GM23338 (cell line): ENCODE measurements around the gene GNS. TPM values are rescaled to one million over a fixed set of nuclear protein-coding genes. Genes with fewer than 3 reads are reported as not detected.

ENCODE experiments used
- ATAC-seq: fragments of 200-7000 bp; cut with Tn5 transposase; 3 replicates; pipeline ENCODE4 v1.9.1; 2020
- DNase-seq: peaks from one replicate; pipeline ENCODE4 v3.0.0-alpha.2; 2015; ENCODE audit warnings: low spot score
- H2AFZ ChIP-seq: fragments of 200-600 bp; sonication (generic); 2 replicates; pipeline ENCODE4 v1.8.0; 2016; ENCODE audit warnings: antibody characterized with exemption, mild to moderate bottlenecking, moderate library complexity
- H3F3A ChIP-seq: fragments of 200-600 bp; sonication (generic); replicated peaks from 2 replicates; pipeline ENCODE4 v1.8.0; 2017; ENCODE audit warnings: antibody characterized with exemption, mixed run types, low read depth
- H3K27ac ChIP-seq: fragments of 200-600 bp; sonication (generic); 2 replicates; pipeline ENCODE4 v1.6.1; 2016; ENCODE audit warnings: low read depth
- H3K27me3 ChIP-seq: fragments of 200-600 bp; sonication (generic); 2 replicates; pipeline ENCODE4 v1.8.0; 2016; ENCODE audit warnings: mild to moderate bottlenecking, mixed run types, moderate library complexity; ENCODE audit not compliant: insufficient read depth
- H3K36me3 ChIP-seq: fragments of 200-600 bp; sonication (generic); 2 replicates; pipeline ENCODE4 v1.8.0; 2016; ENCODE audit warnings: mild to moderate bottlenecking; ENCODE audit not compliant: insufficient read depth
- H3K4me1 ChIP-seq: fragments of 200-600 bp; sonication (generic); 2 replicates; pipeline ENCODE4 v1.8.0; 2016; ENCODE audit warnings: mild to moderate bottlenecking, moderate library complexity; ENCODE audit not compliant: insufficient read depth
- H3K4me2 ChIP-seq: fragments of 200-600 bp; sonication (generic); 2 replicates; pipeline ENCODE4 v1.7.1; 2017; ENCODE audit warnings: mixed run types
- H3K4me3 ChIP-seq: fragments of 200-600 bp; sonication (generic); 2 replicates; pipeline ENCODE4 v1.6.1; 2016; ENCODE audit warnings: mixed run types
- H3K79me2 ChIP-seq: fragments of 200-600 bp; sonication (generic); replicated peaks from 2 replicates; pipeline ENCODE4 v1.8.0; 2017; ENCODE audit warnings: mild to moderate bottlenecking; ENCODE audit not compliant: insufficient read depth
- H3K9me2 ChIP-seq: fragments of 200-600 bp; sonication (generic); 2 replicates; pipeline ENCODE4 v1.8.0; 2017; ENCODE audit not compliant: insufficient read depth
- H4K20me1 ChIP-seq: fragments of 200-600 bp; sonication (generic); replicated peaks from 2 replicates; pipeline ENCODE4 v1.8.0; 2017; ENCODE audit warnings: mild to moderate bottlenecking; ENCODE audit not compliant: insufficient read depth
- H3K27ac Mint-ChIP-seq: 2 replicates; pipeline ENCODE4 v1.8.0; 2020; ENCODE audit warnings: inconsistent platforms, mild to moderate bottlenecking, moderate library complexity, mixed read lengths
- H3K27me3 Mint-ChIP-seq: 3 replicates; pipeline ENCODE4 v1.8.0; 2022; ENCODE audit warnings: low read depth, mild to moderate bottlenecking, moderate library complexity, mixed read lengths, inconsistent platforms; ENCODE audit not compliant: insufficient read depth, poor library complexity
- H3K36me3 Mint-ChIP-seq: 3 replicates; pipeline ENCODE4 v1.8.0; 2021; ENCODE audit warnings: low read depth, mild to moderate bottlenecking, inconsistent platforms, moderate library complexity, mixed read lengths
- H3K4me1 Mint-ChIP-seq: 3 replicates; pipeline ENCODE4 v1.8.0; 2020; ENCODE audit warnings: mild to moderate bottlenecking, inconsistent platforms, mixed read lengths
- H3K4me3 Mint-ChIP-seq: 3 replicates; pipeline ENCODE4 v1.8.0; 2021; ENCODE audit warnings: moderate library complexity, mild to moderate bottlenecking, inconsistent platforms, mixed read lengths
- H3K9me3 Mint-ChIP-seq: 3 replicates; pipeline ENCODE4 v1.8.0; 2020; ENCODE audit warnings: moderate library complexity, mild to moderate bottlenecking, inconsistent platforms, mixed read lengths
- EZH2 ChIP-seq: fragments of 200-600 bp; sonication (generic); IDR thresholded peaks from one replicate; pipeline ENCODE4 v1.8.0; 2017; ENCODE audit warnings: antibody characterized with exemption, mild to moderate bottlenecking, low read depth; ENCODE audit not compliant: unreplicated experiment
- NANOG ChIP-seq: IDR thresholded peaks from 2 replicates; pipeline ENCODE4 v1.6.1; 2016; ENCODE audit warnings: antibody characterized with exemption, borderline replicate concordance
- POLR2AphosphoS5 ChIP-seq: IDR thresholded peaks from 2 replicates; pipeline ENCODE4 v1.6.1; 2016; ENCODE audit warnings: antibody characterized with exemption, low read depth
- STAT1 ChIP-seq: IDR thresholded peaks from one replicate; pipeline ENCODE4 v1.6.1; 2016; ENCODE audit warnings: antibody characterized with exemption; ENCODE audit not compliant: unreplicated experiment
- ZNF114 ChIP-seq: fragments of 250-450 bp; sonication (Bioruptor Pico); IDR thresholded peaks from 2 replicates; pipeline ENCODE4 v1.5.0; 2020; ENCODE audit warnings: mild to moderate bottlenecking, moderate library complexity
- polyA plus RNA-seq: library from polyadenylated mRNA; unstranded; fragments of >200 nt; fragmentation: Nextera tagmentation; extraction: Ambion mirVana; gene quantifications from 2 replicates; pipeline ENCODE4 v1.2.1, GENCODE V29; 2016
- total RNA-seq: library from RNA; depleted of rRNA; stranded (reverse); fragments of >200 nt; shearing (Covaris generic); gene quantifications from 2 replicates; pipeline ENCODE4 v1.2.3, GENCODE V29; 2014
- TF ChIP-seq, protein P1 (sequence below): fragments of 250-450 bp; sonication (Bioruptor Pico); IDR thresholded peaks from 2 replicates; pipeline ENCODE4 v1.5.0; 2020; ENCODE audit warnings: mild to moderate bottlenecking, moderate library complexity
- TF ChIP-seq, protein P2 (sequence below), 2 experiments: fragments of 200-600 bp in 1 of 2; sonication (generic) in 1 of 2; conservative IDR thresholded peaks; 2 replicates each; pipeline versions ENCODE4 v1.5.1 to v1.6.1; 2016 to 2017; ENCODE audit warnings: antibody characterized with exemption in 2 of 2, low read depth in 2 of 2, mild to moderate bottlenecking in 2 of 2, moderate library complexity in 1 of 2
- TF ChIP-seq, protein P3 (sequence below): IDR thresholded peaks from one replicate; pipeline ENCODE4 v1.6.1; 2018; ENCODE audit warnings: antibody characterized with exemption; ENCODE audit not compliant: unreplicated experiment

The GNS gene
- total and polyA plus RNA-seq, 2 experiments from 2014 or later = 12.3 to 34.9 TPM

- TF ChIP-seq, protein P1, sequence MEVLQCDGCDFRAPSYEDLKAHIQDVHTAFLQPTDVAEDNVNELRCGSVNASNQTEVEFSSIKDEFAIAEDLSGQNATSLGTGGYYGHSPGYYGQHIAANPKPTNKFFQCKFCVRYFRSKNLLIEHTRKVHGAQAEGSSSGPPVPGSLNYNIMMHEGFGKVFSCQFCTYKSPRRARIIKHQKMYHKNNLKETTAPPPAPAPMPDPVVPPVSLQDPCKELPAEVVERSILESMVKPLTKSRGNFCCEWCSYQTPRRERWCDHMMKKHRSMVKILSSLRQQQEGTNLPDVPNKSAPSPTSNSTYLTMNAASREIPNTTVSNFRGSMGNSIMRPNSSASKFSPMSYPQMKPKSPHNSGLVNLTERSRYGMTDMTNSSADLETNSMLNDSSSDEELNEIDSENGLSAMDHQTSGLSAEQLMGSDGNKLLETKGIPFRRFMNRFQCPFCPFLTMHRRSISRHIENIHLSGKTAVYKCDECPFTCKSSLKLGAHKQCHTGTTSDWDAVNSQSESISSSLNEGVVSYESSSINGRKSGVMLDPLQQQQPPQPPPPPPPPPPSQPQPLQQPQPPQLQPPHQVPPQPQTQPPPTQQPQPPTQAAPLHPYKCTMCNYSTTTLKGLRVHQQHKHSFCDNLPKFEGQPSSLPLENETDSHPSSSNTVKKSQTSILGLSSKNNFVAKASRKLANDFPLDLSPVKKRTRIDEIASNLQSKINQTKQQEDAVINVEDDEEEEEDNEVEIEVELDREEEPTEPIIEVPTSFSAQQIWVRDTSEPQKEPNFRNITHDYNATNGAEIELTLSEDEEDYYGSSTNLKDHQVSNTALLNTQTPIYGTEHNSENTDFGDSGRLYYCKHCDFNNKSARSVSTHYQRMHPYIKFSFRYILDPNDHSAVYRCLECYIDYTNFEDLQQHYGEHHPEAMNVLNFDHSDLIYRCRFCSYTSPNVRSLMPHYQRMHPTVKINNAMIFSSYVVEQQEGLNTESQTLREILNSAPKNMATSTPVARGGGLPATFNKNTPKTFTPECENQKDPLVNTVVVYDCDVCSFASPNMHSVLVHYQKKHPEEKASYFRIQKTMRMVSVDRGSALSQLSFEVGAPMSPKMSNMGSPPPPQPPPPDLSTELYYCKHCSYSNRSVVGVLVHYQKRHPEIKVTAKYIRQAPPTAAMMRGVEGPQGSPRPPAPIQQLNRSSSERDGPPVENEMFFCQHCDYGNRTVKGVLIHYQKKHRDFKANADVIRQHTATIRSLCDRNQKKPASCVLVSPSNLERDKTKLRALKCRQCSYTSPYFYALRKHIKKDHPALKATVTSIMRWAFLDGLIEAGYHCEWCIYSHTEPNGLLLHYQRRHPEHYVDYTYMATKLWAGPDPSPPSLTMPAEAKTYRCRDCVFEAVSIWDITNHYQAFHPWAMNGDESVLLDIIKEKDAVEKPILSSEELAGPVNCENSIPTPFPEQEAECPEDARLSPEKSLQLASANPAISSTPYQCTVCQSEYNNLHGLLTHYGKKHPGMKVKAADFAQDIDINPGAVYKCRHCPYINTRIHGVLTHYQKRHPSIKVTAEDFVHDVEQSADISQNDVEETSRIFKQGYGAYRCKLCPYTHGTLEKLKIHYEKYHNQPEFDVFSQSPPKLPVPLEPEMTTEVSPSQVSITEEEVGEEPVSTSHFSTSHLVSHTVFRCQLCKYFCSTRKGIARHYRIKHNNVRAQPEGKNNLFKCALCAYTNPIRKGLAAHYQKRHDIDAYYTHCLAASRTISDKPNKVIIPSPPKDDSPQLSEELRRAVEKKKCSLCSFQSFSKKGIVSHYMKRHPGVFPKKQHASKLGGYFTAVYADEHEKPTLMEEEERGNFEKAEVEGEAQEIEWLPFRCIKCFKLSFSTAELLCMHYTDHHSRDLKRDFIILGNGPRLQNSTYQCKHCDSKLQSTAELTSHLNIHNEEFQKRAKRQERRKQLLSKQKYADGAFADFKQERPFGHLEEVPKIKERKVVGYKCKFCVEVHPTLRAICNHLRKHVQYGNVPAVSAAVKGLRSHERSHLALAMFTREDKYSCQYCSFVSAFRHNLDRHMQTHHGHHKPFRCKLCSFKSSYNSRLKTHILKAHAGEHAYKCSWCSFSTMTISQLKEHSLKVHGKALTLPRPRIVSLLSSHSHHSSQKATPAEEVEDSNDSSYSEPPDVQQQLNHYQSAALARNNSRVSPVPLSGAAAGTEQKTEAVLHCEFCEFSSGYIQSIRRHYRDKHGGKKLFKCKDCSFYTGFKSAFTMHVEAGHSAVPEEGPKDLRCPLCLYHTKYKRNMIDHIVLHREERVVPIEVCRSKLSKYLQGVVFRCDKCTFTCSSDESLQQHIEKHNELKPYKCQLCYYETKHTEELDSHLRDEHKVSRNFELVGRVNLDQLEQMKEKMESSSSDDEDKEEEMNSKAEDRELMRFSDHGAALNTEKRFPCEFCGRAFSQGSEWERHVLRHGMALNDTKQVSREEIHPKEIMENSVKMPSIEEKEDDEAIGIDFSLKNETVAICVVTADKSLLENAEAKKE (CRISPR knock-in tag) = no peak
These were observed 79.0 kb downstream of the GNS start (continued) for GRCh38 chr12:64680235-64680634.

GRCh38 chr12:64679487-64680001, 79.7 kb downstream of the GNS start:
- H3K79me2 ChIP-seq = peaks cover 95% of the 10 kb centered on the region
- H3K4me1 ChIP-seq = peaks cover 29% of the 10 kb centered on the region
- Mint-ChIP-seq H3K4me3 (no peak overlapping the region), H3K36me3 (peaks cover 1% of the 10 kb centered on the region; the same call in 2 of the 3 replicates), H3K27me3 (peaks cover 2% of the 10 kb centered on the region), H3K4me1 (peaks cover 41% of the 10 kb centered on the region), H3K9me3 (no peaks in the 10 kb centered on the region), H3K27ac (no peak overlapping the region)
- DNase-seq (no peak), ATAC-seq (no peak)
- H4K20me1 ChIP-seq = peaks cover 16% of the 10 kb centered on the region; the same call in 1 of the 2 replicates
- H3K4me2 ChIP-seq = no peak overlapping the region
- H3K9me2 ChIP-seq = no peaks in the 10 kb centered on the region
- no peak overlapping the region for H3K4me3 ChIP-seq
- H3K27ac ChIP-seq = no peak overlapping the region
- no peaks in the 10 kb centered on the region for H3K27me3 ChIP-seq
- no peak overlapping the region for H2AFZ ChIP-seq
- no peaks in the 10 kb centered on the region for H3K36me3 ChIP-seq
- H3F3A ChIP-seq = no peaks in the 10 kb centered on the region
- TF ChIP-seq, protein P2, sequence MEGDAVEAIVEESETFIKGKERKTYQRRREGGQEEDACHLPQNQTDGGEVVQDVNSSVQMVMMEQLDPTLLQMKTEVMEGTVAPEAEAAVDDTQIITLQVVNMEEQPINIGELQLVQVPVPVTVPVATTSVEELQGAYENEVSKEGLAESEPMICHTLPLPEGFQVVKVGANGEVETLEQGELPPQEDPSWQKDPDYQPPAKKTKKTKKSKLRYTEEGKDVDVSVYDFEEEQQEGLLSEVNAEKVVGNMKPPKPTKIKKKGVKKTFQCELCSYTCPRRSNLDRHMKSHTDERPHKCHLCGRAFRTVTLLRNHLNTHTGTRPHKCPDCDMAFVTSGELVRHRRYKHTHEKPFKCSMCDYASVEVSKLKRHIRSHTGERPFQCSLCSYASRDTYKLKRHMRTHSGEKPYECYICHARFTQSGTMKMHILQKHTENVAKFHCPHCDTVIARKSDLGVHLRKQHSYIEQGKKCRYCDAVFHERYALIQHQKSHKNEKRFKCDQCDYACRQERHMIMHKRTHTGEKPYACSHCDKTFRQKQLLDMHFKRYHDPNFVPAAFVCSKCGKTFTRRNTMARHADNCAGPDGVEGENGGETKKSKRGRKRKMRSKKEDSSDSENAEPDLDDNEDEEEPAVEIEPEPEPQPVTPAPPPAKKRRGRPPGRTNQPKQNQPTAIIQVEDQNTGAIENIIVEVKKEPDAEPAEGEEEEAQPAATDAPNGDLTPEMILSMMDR (conservative IDR thresholded peaks at IDR 0.05; ENCODE audit: low read depth in 2 of 2) = no peak
- TF ChIP-seq STAT1 (no peak), ZNF114 (CRISPR knock-in tag) (no peak), NANOG (no peak), EZH2 (no peak), POLR2AphosphoS5 (no peak)
- TF ChIP-seq, protein P3, sequence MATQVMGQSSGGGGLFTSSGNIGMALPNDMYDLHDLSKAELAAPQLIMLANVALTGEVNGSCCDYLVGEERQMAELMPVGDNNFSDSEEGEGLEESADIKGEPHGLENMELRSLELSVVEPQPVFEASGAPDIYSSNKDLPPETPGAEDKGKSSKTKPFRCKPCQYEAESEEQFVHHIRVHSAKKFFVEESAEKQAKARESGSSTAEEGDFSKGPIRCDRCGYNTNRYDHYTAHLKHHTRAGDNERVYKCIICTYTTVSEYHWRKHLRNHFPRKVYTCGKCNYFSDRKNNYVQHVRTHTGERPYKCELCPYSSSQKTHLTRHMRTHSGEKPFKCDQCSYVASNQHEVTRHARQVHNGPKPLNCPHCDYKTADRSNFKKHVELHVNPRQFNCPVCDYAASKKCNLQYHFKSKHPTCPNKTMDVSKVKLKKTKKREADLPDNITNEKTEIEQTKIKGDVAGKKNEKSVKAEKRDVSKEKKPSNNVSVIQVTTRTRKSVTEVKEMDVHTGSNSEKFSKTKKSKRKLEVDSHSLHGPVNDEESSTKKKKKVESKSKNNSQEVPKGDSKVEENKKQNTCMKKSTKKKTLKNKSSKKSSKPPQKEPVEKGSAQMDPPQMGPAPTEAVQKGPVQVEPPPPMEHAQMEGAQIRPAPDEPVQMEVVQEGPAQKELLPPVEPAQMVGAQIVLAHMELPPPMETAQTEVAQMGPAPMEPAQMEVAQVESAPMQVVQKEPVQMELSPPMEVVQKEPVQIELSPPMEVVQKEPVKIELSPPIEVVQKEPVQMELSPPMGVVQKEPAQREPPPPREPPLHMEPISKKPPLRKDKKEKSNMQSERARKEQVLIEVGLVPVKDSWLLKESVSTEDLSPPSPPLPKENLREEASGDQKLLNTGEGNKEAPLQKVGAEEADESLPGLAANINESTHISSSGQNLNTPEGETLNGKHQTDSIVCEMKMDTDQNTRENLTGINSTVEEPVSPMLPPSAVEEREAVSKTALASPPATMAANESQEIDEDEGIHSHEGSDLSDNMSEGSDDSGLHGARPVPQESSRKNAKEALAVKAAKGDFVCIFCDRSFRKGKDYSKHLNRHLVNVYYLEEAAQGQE = no peak
